IPS-15b (cell line): Measurements from ENCODE around the gene JAKMIP1.
"Not testable (repeated sequence)": the region's sequence is repeated elsewhere in the genome, so short reads cannot be mapped to it uniquely, and the experiment has no call there.

ENCODE experiments used
- H3K27me3 ChIP-seq: one replicate; pipeline ENCODE4 v1.6.1; 2013; ENCODE audit warnings: low read length; ENCODE audit not compliant: control insufficient read depth, insufficient read depth
- H3K36me3 ChIP-seq: one replicate; pipeline ENCODE4 v1.6.1; 2013; ENCODE audit warnings: low read length; ENCODE audit not compliant: control insufficient read depth, insufficient read depth
- H3K4me1 ChIP-seq: one replicate; pipeline ENCODE4 v1.6.1; 2013; ENCODE audit warnings: mild to moderate bottlenecking, low read length; ENCODE audit not compliant: control insufficient read depth, insufficient read depth
- H3K4me3 ChIP-seq: one replicate; pipeline ENCODE4 v1.5.1; 2013; ENCODE audit warnings: low read depth, low read length
- H3K9ac ChIP-seq: one replicate; pipeline ENCODE4 v1.6.1; 2013; ENCODE audit warnings: low read depth, mild to moderate bottlenecking, low read length
- H3K9me3 ChIP-seq: one replicate; pipeline ENCODE4 v1.6.1; 2013; ENCODE audit warnings: mild to moderate bottlenecking, low read length; ENCODE audit not compliant: control insufficient read depth, insufficient read depth

Gene JAKMIP1

GRCh38 chr4:6226506-6226905, 26.2 kb upstream of the JAKMIP1 start:
- H3K9ac ChIP-seq, result no peak overlapping the region
- H3K27me3 ChIP-seq, result peaks cover 6% of the 10 kb centered on the region
- no peaks in the 10 kb centered on the region for H3K4me1 ChIP-seq
- no peaks in the 10 kb centered on the region for H3K36me3 ChIP-seq
- H3K4me3 ChIP-seq, result no peak overlapping the region
- H3K9me3 ChIP-seq, result no peaks in the 10 kb centered on the region

- no peaks in the 10 kb centered on the region for H3K4me1 ChIP-seq
- H3K9me3 ChIP-seq, result no peaks in the 10 kb centered on the region
- H3K36me3 ChIP-seq, result no peaks in the 10 kb centered on the region
- H3K4me3 ChIP-seq, result no peak overlapping the region
- no peak overlapping the region for H3K9ac ChIP-seq
- peaks cover 16% of the 10 kb centered on the region for H3K27me3 ChIP-seq
Observed at GRCh38 chr4:6225469-6225868, 25.1 kb upstream of the JAKMIP1 start.

- Histone ChIP-seq H3K4me1 (no peaks in the 10 kb centered on the region), H3K4me3 (no peak overlapping the region), H3K9me3 (no peaks in the 10 kb centered on the region), H3K9ac (no peak overlapping the region), H3K36me3 (no peaks in the 10 kb centered on the region), H3K27me3 (peaks cover 23% of the 10 kb centered on the region)
Observed at GRCh38 chr4:6224735-6225134, 24.4 kb upstream of the JAKMIP1 start.

- H3K9ac ChIP-seq, result no peak overlapping the region
- peaks cover 26% of the 10 kb centered on the region for H3K27me3 ChIP-seq
- H3K4me1 ChIP-seq, result no peaks in the 10 kb centered on the region
- H3K4me3 ChIP-seq, result peak overlapping the region; percentile 38
- no peaks in the 10 kb centered on the region for H3K36me3 ChIP-seq
- no peaks in the 10 kb centered on the region for H3K9me3 ChIP-seq
Observed at GRCh38 chr4:6222761-6223292, 22.5 kb upstream of the JAKMIP1 start.

- H3K9ac ChIP-seq, result no peak overlapping the region
- H3K36me3 ChIP-seq, result no peaks in the 10 kb centered on the region
- no peaks in the 10 kb centered on the region for H3K4me1 ChIP-seq
- peak overlapping the region; percentile 59 for H3K4me3 ChIP-seq
- peaks cover 28% of the 10 kb centered on the region for H3K27me3 ChIP-seq
- H3K9me3 ChIP-seq, result no peaks in the 10 kb centered on the region
Observed at GRCh38 chr4:6221851-6222760, 21.8 kb upstream of the JAKMIP1 start.

GRCh38 chr4:6221301-6221850, 21.0 kb upstream of the JAKMIP1 start:
- peaks cover 31% of the 10 kb centered on the region for H3K27me3 ChIP-seq
- peak overlapping the region; percentile 59 for H3K4me3 ChIP-seq
- H3K4me1 ChIP-seq, result no peaks in the 10 kb centered on the region
- no peaks in the 10 kb centered on the region for H3K36me3 ChIP-seq
- no peaks in the 10 kb centered on the region for H3K9me3 ChIP-seq
- no peak overlapping the region for H3K9ac ChIP-seq

- Histone ChIP-seq H3K36me3 (no peaks in the 10 kb centered on the region), H3K27me3 (peaks cover 31% of the 10 kb centered on the region), H3K4me3 (no peak overlapping the region), H3K9me3 (no peaks in the 10 kb centered on the region), H3K4me1 (no peaks in the 10 kb centered on the region), H3K9ac (no peak overlapping the region)
Observed at GRCh38 chr4:6217716-6218381, 17.5 kb upstream of the JAKMIP1 start.

GRCh38 chr4:6216588-6216987, 16.2 kb upstream of the JAKMIP1 start:
- Histone ChIP-seq H3K4me1 (no peaks in the 10 kb centered on the region), H3K4me3 (no peak overlapping the region), H3K27me3 (peaks cover 25% of the 10 kb centered on the region), H3K36me3 (no peaks in the 10 kb centered on the region), H3K9ac (no peak overlapping the region), H3K9me3 (no peaks in the 10 kb centered on the region)

- H3K9ac ChIP-seq, result no peak overlapping the region
- H3K36me3 ChIP-seq, result no peaks in the 10 kb centered on the region
- no peak overlapping the region for H3K4me3 ChIP-seq
- H3K4me1 ChIP-seq, result peaks cover 2% of the 10 kb centered on the region
- H3K9me3 ChIP-seq, result no peaks in the 10 kb centered on the region
- no peaks in the 10 kb centered on the region for H3K27me3 ChIP-seq
Observed at GRCh38 chr4:6209921-6210320, 9.6 kb upstream of the JAKMIP1 start.

- not testable (repeated sequence) for H3K9me3 ChIP-seq, H3K27me3 ChIP-seq, H3K9ac ChIP-seq, H3K36me3 ChIP-seq, H3K4me1 ChIP-seq, H3K4me3 ChIP-seq
Observed at GRCh38 chr4:6209291-6209690, 8.9 kb upstream of the JAKMIP1 start.

- H3K9me3 ChIP-seq, result no peaks in the 10 kb centered on the region
- H3K36me3 ChIP-seq, result no peaks in the 10 kb centered on the region
- H3K9ac ChIP-seq, result no peak overlapping the region
- peaks cover 2% of the 10 kb centered on the region for H3K4me1 ChIP-seq
- no peak overlapping the region for H3K4me3 ChIP-seq
- H3K27me3 ChIP-seq, result no peaks in the 10 kb centered on the region
Observed at GRCh38 chr4:6208416-6208815, 8.1 kb upstream of the JAKMIP1 start.
